Adrenal gland (tissue), 12 donors: ENCODE results near the gene FAM98C. TPM values are rescaled to one million over a fixed set of nuclear protein-coding genes. Genes with fewer than 3 reads are reported as not detected.
"Not testable (repeated sequence)": the region's sequence is repeated elsewhere in the genome, so short reads cannot be mapped to it uniquely, and the experiment has no call there.

Experiments used
- DNase-seq, 7 donors: peaks; one replicate each; pipeline ENCODE4 v3.0.0-alpha.2; 2019 to 2020
- H3K27ac ChIP-seq, 5 donors: fragments of 200-600 bp; sonication (generic) in 4 of 5; 1 replicate in 3 of 5; 2 replicates in 2 of 5; pipeline versions ENCODE4 v1.5.1 to v1.8.0; 2016 to 2020; ENCODE audit warnings: mild to moderate bottlenecking in 1 of 5
- H3K27me3 ChIP-seq: fragments of 200-600 bp; 2 replicates; pipeline ENCODE4 v1.8.0; 2021
- H3K36me3 ChIP-seq, 2 donors: fragments of 200-600 bp; replicated peaks in 1 of 2; 1 replicate in 1 of 2; 2 replicates in 1 of 2; pipeline versions ENCODE4 v1.5.1 to v1.8.0; 2018 to 2022
- H3K4me1 ChIP-seq, 2 donors: fragments of 200-600 bp; replicated peaks in 1 of 2; 1 replicate in 1 of 2; 2 replicates in 1 of 2; pipeline versions ENCODE4 v1.5.1 to v1.8.0; 2018 to 2021
- H3K4me3 ChIP-seq, 4 donors: fragments of 200-600 bp; sonication (generic) in 3 of 4; one replicate each; pipeline ENCODE4 v1.5.1; 2016 to 2018
- H3K9me3 ChIP-seq, 3 donors: fragments of 200-600 bp; sonication (generic) in 1 of 3; replicated peaks in 1 of 3; 1 replicate in 2 of 3; 2 replicates in 1 of 3; pipeline versions ENCODE4 v1.5.1 to v1.8.0; 2016 to 2021
- POLR2A ChIP-seq, 2 donors: fragments of 450-650 bp; IDR thresholded peaks; one replicate each; pipeline ENCODE4 v1.6.1; 2017; ENCODE audit warnings: antibody characterized with exemption in 2 of 2, mild to moderate bottlenecking in 2 of 2, moderate library complexity in 1 of 2
- WGBS, 4 donors: extraction: QIAGEN DNeasy Blood & Tissue Kit in 2 of 4; methylation state at CpG; one replicate each; pipeline versions ENCODE4 v1.1.5 to v1.1.7; 2013 to 2017; 5-methylcytosine and 5-hydroxymethylcytosine counted together
- intact Hi-C, 2 donors: fragments of 100-400 bp; cut with DNase I; formaldehyde crosslinking; loops; one replicate each; pipeline versions ENCODE4 v1.14.1 to v1.15.0; 2022 to 2023
- polyA plus RNA-seq, 3 donors: library from polyadenylated mRNA; stranded (reverse); fragments of 200-250 nt in 2 of 3; fragments of 350-450 nt in 1 of 3; fragmentation: Illumina TruSeq in 1 of 3; extraction: RNeasy Lipid Tissue Mini Kit (QIAGEN cat#74804) in 1 of 3; gene quantifications; one replicate each; pipeline ENCODE4 v1.2.3, GENCODE V29; 2013 to 2014
- total RNA-seq, 9 donors: library from RNA; depleted of rRNA in 4 of 9; stranded (reverse); fragments of >200 nt in 4 of 9; fragments of 120-200 nt in 1 of 9; fragmentation: NEBNext Ultra II Directional in 1 of 9; extraction: Animal tissue kit (Norgen Biotek cat#: 25700) in 1 of 9; gene quantifications; one replicate each; pipeline versions ENCODE4 v1.1.0 to v1.2.4, GENCODE V29; 2013 to 2023
- TF ChIP-seq, protein P1 (sequence below), 6 experiments: fragments of 450-650 bp in 4 of 6; fragments of 200-600 bp in 2 of 6; sonication (generic) in 1 of 6; IDR thresholded peaks; 1 replicate in 5 of 6; 2 replicates in 1 of 6; pipeline versions ENCODE4 v1.5.1 to v1.8.0; 2016 to 2021; ENCODE audit warnings: antibody characterized with exemption in 6 of 6, mild to moderate bottlenecking in 2 of 6, moderate library complexity in 1 of 6
- donor health status: healthy with polysubstance abuse.
- donor health status: Bipolar disorder and iron deficiency.
- donor health status: DM: yes; HTN: yes; CAD: no.
- donor health status: DM: no; HTN: no; CAD: no.
- donor health status: DM: no; HTN: no; CAD: no.
- donor health status: DM: yes; HTN: yes; CAD: no.

Gene FAM98C
- total and polyA plus RNA-seq, 12 donors, result 5.3 to 33.5 (median 17.0) TPM

DNA sequence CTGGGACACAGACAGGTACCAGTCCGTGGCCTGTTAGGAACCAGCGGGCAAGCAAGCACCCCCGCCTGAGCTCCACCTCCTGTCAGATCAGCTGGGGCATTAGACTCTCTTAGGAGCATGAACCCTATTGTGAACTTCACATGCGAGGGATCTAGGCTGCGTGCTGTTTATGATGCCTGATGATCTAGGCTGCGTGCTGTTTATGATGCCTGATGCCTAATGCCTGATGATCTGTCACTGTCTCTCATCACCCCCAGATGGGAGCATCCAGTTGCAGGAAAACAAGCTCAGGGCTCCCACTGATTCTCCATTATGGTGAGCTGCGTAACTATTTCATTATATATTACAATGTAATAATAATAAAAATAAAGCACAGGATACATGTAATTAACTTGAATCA is 19.5 kb downstream of the FAM98C start:
- intact Hi-C loops, result no loop called here
- Histone ChIP-seq H3K27me3 (peaks cover 8% of the 10 kb centered on the region), H3K27ac (no peak overlapping the region), H3K9me3 (no peaks in the 10 kb centered on the region), H3K4me3 (no peak overlapping the region), H3K36me3 (no peaks in the 10 kb centered on the region), H3K4me1 (peaks cover 0 to 11% of the 10 kb centered on the region in 2 donors)
- WGBS, 4 donors, result 67 to 85% (median 77%) methylated on average over 4 to 7 of the region's 7 CpGs
- DNase-seq, result no peak
- no peak for TF ChIP-seq POLR2A (IDR thresholded peaks at IDR 0.05)
- TF ChIP-seq, protein P1, sequence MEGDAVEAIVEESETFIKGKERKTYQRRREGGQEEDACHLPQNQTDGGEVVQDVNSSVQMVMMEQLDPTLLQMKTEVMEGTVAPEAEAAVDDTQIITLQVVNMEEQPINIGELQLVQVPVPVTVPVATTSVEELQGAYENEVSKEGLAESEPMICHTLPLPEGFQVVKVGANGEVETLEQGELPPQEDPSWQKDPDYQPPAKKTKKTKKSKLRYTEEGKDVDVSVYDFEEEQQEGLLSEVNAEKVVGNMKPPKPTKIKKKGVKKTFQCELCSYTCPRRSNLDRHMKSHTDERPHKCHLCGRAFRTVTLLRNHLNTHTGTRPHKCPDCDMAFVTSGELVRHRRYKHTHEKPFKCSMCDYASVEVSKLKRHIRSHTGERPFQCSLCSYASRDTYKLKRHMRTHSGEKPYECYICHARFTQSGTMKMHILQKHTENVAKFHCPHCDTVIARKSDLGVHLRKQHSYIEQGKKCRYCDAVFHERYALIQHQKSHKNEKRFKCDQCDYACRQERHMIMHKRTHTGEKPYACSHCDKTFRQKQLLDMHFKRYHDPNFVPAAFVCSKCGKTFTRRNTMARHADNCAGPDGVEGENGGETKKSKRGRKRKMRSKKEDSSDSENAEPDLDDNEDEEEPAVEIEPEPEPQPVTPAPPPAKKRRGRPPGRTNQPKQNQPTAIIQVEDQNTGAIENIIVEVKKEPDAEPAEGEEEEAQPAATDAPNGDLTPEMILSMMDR (IDR thresholded peaks at IDR 0.05), result no peak

DNA sequence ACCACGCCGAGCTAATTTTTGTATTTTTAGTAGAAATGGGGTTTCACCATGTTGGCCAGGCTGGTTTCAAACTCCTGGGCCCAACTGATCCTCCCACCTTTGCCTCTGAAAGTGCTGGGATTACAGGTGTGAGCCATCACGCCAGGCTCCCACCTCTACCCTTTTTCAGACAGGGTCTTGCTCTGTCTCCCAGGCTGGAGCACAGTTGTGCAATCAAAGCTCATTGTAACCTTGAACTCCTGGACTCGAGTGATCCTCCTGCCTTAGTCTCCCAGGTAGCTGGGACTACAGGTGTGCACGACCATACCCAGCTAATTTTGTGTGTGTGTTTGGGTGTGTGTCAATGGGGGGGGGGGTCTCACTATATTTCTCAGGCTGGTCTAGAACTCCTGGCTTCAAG is 21.4 kb downstream of the FAM98C start:
- Histone ChIP-seq H3K9me3 (no peaks in the 10 kb centered on the region), H3K4me3 (no peak overlapping the region), H3K4me1 (no peaks in the 10 kb centered on the region), H3K27ac (no peak overlapping the region), H3K27me3 (peaks cover 4% of the 10 kb centered on the region), H3K36me3 (no peaks in the 10 kb centered on the region)
- no peak for DNase-seq
- intact Hi-C loops, result no loop called here
- TF ChIP-seq, protein P1 (IDR thresholded peaks at IDR 0.05), result no peak
- no peak for TF ChIP-seq POLR2A (IDR thresholded peaks at IDR 0.05)
- WGBS, 4 donors, result 71 to 88% (median 78%) methylated on average over 3 to 5 of the region's 5 CpGs

GRCh38 chr19:38425222-38425809 is 22.4 kb downstream of the FAM98C start:
- no peaks in the 10 kb centered on the region for H3K9me3 ChIP-seq
- H3K27ac ChIP-seq, result no peak overlapping the region
- intact Hi-C loops, result no loop called here
- WGBS, 4 donors, result 69 to 80% (median 74%) methylated on average over 3 to 7 of the region's 7 CpGs
- H3K4me3 ChIP-seq, result peak overlapping the region in 1 of 4 donors; percentile 32
- no peak for TF ChIP-seq POLR2A (IDR thresholded peaks at IDR 0.05)
- TF ChIP-seq, protein P1 (IDR thresholded peaks at IDR 0.05), result no peak
- no peaks in the 10 kb centered on the region for H3K36me3 ChIP-seq
- no peaks in the 10 kb centered on the region for H3K27me3 ChIP-seq
- no peaks in the 10 kb centered on the region for H3K4me1 ChIP-seq
- DNase-seq, result no peak

DNA sequence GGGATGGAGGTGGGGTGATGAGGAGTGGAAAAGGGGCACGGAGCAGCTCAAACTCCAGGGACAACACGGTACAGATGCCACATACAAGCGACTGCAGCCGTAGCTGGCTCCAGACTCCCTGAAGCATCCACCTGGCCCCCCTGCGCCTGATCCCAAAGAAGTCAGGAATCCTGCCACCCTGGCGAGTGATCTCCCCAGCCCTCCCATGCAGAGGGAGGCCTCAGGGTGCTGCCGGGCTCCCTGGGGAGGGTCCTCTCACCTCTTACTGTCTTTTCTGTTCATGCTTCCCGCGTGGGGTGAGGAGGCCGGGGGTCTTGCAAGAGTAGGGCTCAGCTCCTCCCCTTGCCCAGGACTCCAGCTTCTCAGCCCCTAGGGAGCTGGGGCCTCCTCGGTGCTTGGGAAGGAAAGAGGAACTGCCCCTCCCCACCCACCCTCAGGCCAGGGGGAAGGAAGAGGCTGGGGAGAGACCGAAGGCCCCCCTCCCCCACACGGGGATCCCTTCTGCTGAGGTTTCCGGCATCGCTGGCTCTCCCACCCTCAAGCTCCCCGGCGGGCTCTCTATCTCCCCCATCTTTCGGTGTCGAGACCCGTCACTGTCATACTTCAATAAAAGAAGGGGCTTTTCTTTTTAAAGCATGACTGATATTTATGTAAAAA is 23.0 kb downstream of the FAM98C start, which contains the start of gene RASGRP4:
Gene RASGRP4 (minus strand): TSS at position 410 of the 657 bp plus-strand sequence. CDS start 128 bp downstream, at position 282.
- Histone ChIP-seq H3K27ac (no peak within 1 kb of the TSS), H3K36me3 (no peaks in the 10 kb centered on the region), H3K27me3 (no peaks in the 10 kb centered on the region), H3K4me3 (peak within 1 kb of the TSS in 1 of 4 donors; percentile 32), H3K4me1 (no peaks in the 10 kb centered on the region), H3K9me3 (no peaks in the 10 kb centered on the region)
- 25 to 50% (median 36%) methylated on average over 10 to 20 of the region's 20 CpGs for WGBS, 4 donors
- peak in 1 of 7 donors; percentile 24 for DNase-seq
- TF ChIP-seq, protein P1 (IDR thresholded peaks at IDR 0.05), result no peak
- TF ChIP-seq POLR2A (IDR thresholded peaks at IDR 0.05), result no peak
- intact Hi-C loops, result no loop called here

GRCh38 chr19:38427035-38427677 is 24.3 kb downstream of the FAM98C start:
- 74 to 76% (median 75%) methylated on average over 15 to 17 of the region's 17 CpGs for WGBS, 4 donors
- H3K27me3 ChIP-seq, H3K27ac ChIP-seq, H3K36me3 ChIP-seq, intact Hi-C loops, H3K4me1 ChIP-seq, DNase-seq, H3K4me3 ChIP-seq, H3K9me3 ChIP-seq: not testable (repeated sequence)
